Trophoblast cell (in vitro differentiated cells and primary cell): ENCODE data around the gene MELTF.

Experiments used
- DNase-seq, 2 donors: peaks; one replicate each; pipeline ENCODE4 v3.0.0-alpha.2; 2016
- H2AFZ ChIP-seq: 2 replicates; pipeline ENCODE4 v1.6.1; 2013; ENCODE audit warnings: low read length, moderate library complexity, mild to moderate bottlenecking; ENCODE audit not compliant: insufficient read depth, poor library complexity
- H2AK5ac ChIP-seq: 2 replicates; pipeline ENCODE4 v1.6.1; 2013; ENCODE audit warnings: mild to moderate bottlenecking, low read length
- H2BK120ac ChIP-seq: 2 replicates; pipeline ENCODE4 v1.6.1; 2013; ENCODE audit warnings: low read length, mild to moderate bottlenecking, moderate library complexity; ENCODE audit not compliant: insufficient read depth, poor library complexity
- H2BK12ac ChIP-seq: 2 replicates; pipeline ENCODE4 v1.6.1; 2013; ENCODE audit warnings: mild to moderate bottlenecking, low read length, moderate library complexity
- H2BK5ac ChIP-seq: 2 replicates; pipeline ENCODE4 v1.6.1; 2013; ENCODE audit warnings: low read length, low read depth, moderate library complexity, mild to moderate bottlenecking; ENCODE audit not compliant: poor library complexity
- H3K14ac ChIP-seq: 2 replicates; pipeline ENCODE4 v1.6.1; 2013; ENCODE audit warnings: mild to moderate bottlenecking, low read length
- H3K18ac ChIP-seq: 2 replicates; pipeline ENCODE4 v1.6.1; 2013; ENCODE audit warnings: mild to moderate bottlenecking, low read length
- H3K23ac ChIP-seq: 2 replicates; pipeline ENCODE4 v1.6.1; 2013; ENCODE audit warnings: low read length
- H3K27ac ChIP-seq: 2 replicates; pipeline ENCODE4 v1.5.1; 2013; ENCODE audit warnings: low read depth, mild to moderate bottlenecking, inconsistent platforms, low read length, moderate library complexity
- H3K27me3 ChIP-seq: 2 replicates; pipeline ENCODE4 v1.6.1; 2013; ENCODE audit warnings: inconsistent platforms, mild to moderate bottlenecking, low read length, moderate library complexity; ENCODE audit not compliant: insufficient read depth
- H3K36me3 ChIP-seq, 2 experiments: 1 replicate in 1 of 2; 2 replicates in 1 of 2; pipeline ENCODE4 v1.6.1; 2013; ENCODE audit warnings: low read length in 2 of 2, mild to moderate bottlenecking in 2 of 2, moderate library complexity in 1 of 2; ENCODE audit not compliant: insufficient read depth in 2 of 2, control insufficient read depth in 1 of 2
- H3K4ac ChIP-seq: 2 replicates; pipeline ENCODE4 v1.6.1; 2013; ENCODE audit warnings: low read depth, mild to moderate bottlenecking, low read length, moderate library complexity
- H3K4me1 ChIP-seq, 2 experiments: 1 replicate in 1 of 2; 2 replicates in 1 of 2; pipeline ENCODE4 v1.6.1; 2013; ENCODE audit warnings: low read length in 2 of 2, mild to moderate bottlenecking in 2 of 2, moderate library complexity in 1 of 2; ENCODE audit not compliant: insufficient read depth in 2 of 2, control insufficient read depth in 1 of 2
- H3K4me2 ChIP-seq: 2 replicates; pipeline ENCODE4 v1.6.1; 2013; ENCODE audit warnings: inconsistent platforms, mild to moderate bottlenecking, low read length, moderate library complexity
- H3K4me3 ChIP-seq: 2 replicates; pipeline ENCODE4 v1.5.1; 2013; ENCODE audit warnings: mild to moderate bottlenecking, low read depth, low read length, inconsistent platforms
- H3K79me1 ChIP-seq: one replicate; pipeline ENCODE4 v1.6.1; 2013; ENCODE audit warnings: low read length
- H3K79me2 ChIP-seq: 2 replicates; pipeline ENCODE4 v1.6.1; 2013; ENCODE audit warnings: low read length, mild to moderate bottlenecking; ENCODE audit not compliant: control insufficient read depth, insufficient read depth, poor library complexity
- H3K9ac ChIP-seq: 2 replicates; pipeline ENCODE4 v1.6.1; 2013; ENCODE audit warnings: mild to moderate bottlenecking, low read length
- H3K9me3 ChIP-seq: 2 replicates; pipeline ENCODE4 v1.6.1; 2013; ENCODE audit warnings: low read depth, mild to moderate bottlenecking, control low read depth, inconsistent platforms, low read length; ENCODE audit not compliant: insufficient read depth
- H4K12ac ChIP-seq: 2 replicates; pipeline ENCODE4 v1.6.1; 2013; ENCODE audit warnings: low read depth, mild to moderate bottlenecking, low read length, moderate library complexity
- H4K8ac ChIP-seq: 2 replicates; pipeline ENCODE4 v1.6.1; 2013; ENCODE audit warnings: low read depth, mild to moderate bottlenecking, low read length, moderate library complexity
- H4K91ac ChIP-seq: one replicate; pipeline ENCODE4 v1.6.1; 2013; ENCODE audit warnings: low read depth, mild to moderate bottlenecking, low read length, moderate library complexity
- WGBS: extraction: QIAGEN DNeasy Blood & Tissue Kit; methylation state at CpG from one replicate; pipeline ENCODE4 v1.1.7; 2013; ENCODE audit warnings: missing lambda C conversion rate; ENCODE audit not compliant: insufficient read length, insufficient coverage; ENCODE audit errors: extremely low coverage; 5-methylcytosine and 5-hydroxymethylcytosine counted together

The MELTF gene

DNA sequence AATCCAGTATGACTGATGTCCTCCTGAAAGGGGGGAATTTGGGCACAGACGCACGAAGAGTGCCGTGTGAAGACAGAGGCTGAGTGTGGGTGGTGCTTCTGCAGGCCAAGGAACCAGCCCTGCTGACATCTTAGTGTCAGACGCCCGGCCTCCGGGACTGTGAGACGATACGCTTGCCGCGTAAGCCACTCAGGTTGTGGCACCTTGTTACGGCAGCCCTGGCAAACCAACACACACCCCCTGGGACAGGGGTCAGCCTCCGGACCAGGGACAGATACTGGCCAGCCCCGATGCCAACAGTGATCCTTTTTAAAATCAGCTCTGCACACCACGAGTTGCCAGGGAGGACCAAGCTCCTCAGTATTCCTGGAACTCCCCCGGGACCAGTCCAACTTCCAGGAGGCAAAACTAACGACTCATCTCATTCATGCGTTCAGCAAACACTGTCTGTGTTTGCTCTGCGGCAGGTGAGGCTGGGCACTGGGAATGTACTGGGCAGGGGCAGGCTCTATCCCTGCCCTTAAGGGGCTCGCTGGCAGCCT lies 39.8 kb downstream of the MELTF start:
- Histone ChIP-seq H4K12ac (no peak overlapping the region), H2AFZ (no peak overlapping the region), H3K36me3 (no peaks in the 10 kb centered on the region), H3K23ac (no peak overlapping the region), H3K4me3 (no peak overlapping the region), H2BK5ac (no peak overlapping the region), H3K79me1 (no peaks in the 10 kb centered on the region), H3K79me2 (no peaks in the 10 kb centered on the region), H3K27me3 (no peaks in the 10 kb centered on the region), H2AK5ac (no peak overlapping the region), H2BK12ac (no peak overlapping the region), H3K4me2 (no peak overlapping the region), H3K27ac (no peak overlapping the region), H3K4me1 (no peaks in the 10 kb centered on the region), H2BK120ac (no peak overlapping the region), H3K18ac (no peak overlapping the region), H3K9ac (no peak overlapping the region), H3K4ac (no peak overlapping the region), H3K14ac (no peak overlapping the region), H4K8ac (no peak overlapping the region), H4K91ac (no peak overlapping the region), H3K9me3 (peaks cover under 1% of the 10 kb centered on the region)
- whole genome bisulfite sequencing = no CpG with 5 or more reads among the region's 19 CpGs
- no peak for DNase-seq

DNA sequence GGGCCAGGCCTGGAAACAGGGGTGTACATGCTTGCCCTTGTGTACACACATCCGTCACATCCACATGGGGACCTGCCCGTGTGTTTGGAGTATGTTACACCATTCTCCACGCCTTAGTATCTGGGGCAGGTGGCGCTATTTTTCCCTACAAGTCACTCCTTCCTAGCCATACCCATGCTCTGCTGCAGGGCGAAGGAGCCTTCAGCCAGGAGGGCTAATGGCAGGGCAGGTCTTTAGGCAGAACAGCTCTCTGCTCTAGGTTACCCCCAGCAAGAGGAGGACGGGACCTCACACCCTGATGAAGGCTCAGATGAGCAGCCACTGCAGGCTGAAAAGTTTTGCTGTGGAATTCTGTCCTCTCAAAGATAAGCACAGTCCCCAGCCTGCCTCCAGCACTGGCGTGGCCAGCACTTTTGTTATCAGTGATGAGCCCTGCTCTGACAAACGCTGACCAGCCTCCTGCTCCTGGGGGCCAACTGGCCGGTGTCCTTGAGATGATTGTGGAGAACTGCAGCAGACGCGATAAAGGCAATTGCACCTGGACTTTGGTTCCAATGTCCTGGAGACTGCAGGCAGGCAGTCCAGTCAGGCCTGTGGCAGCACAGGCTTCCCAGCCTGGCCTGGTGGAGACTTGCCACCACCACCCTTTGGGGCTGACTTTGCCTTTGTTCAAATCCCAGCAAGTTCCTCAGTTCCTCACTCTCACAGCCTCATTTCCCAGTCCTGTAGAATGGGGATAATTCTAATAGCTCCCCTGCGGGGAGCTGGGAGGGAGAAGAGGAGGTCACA lies 41.2 kb downstream of the MELTF start:
- Histone ChIP-seq H2AFZ (no peak overlapping the region), H3K14ac (no peak overlapping the region), H2BK12ac (no peak overlapping the region), H3K4me1 (no peaks in the 10 kb centered on the region), H3K79me2 (no peaks in the 10 kb centered on the region), H2BK120ac (no peak overlapping the region), H3K79me1 (no peaks in the 10 kb centered on the region), H3K9me3 (no peaks in the 10 kb centered on the region), H3K23ac (no peak overlapping the region), H3K4me3 (no peak overlapping the region), H4K12ac (no peak overlapping the region), H2AK5ac (no peak overlapping the region), H4K91ac (no peak overlapping the region), H3K27me3 (no peaks in the 10 kb centered on the region), H3K4ac (no peak overlapping the region), H3K36me3 (no peaks in the 10 kb centered on the region), H3K4me2 (no peak overlapping the region), H4K8ac (no peak overlapping the region), H3K9ac (no peak overlapping the region), H3K27ac (no peak overlapping the region), H2BK5ac (no peak overlapping the region), H3K18ac (no peak overlapping the region)
- peak; percentile 73 to 74 for DNase-seq
- WGBS = no CpG with 5 or more reads among the region's 12 CpGs

- H3K18ac ChIP-seq = no peak overlapping the region
- no peak overlapping the region for H4K8ac ChIP-seq
- H3K9ac ChIP-seq = no peak overlapping the region
- no peak overlapping the region for H2AFZ ChIP-seq
- no peak overlapping the region for H2BK5ac ChIP-seq
- no peak overlapping the region for H3K23ac ChIP-seq
- no peak overlapping the region for H4K12ac ChIP-seq
- no peak overlapping the region for H4K91ac ChIP-seq
- no peak overlapping the region for H3K4me2 ChIP-seq
- H3K4ac ChIP-seq = no peak overlapping the region
- no peaks in the 10 kb centered on the region for H3K36me3 ChIP-seq
- no peak overlapping the region for H3K4me3 ChIP-seq
- H3K27ac ChIP-seq = no peak overlapping the region
- no peaks in the 10 kb centered on the region for H3K79me1 ChIP-seq
- H3K4me1 ChIP-seq = no peaks in the 10 kb centered on the region
- no peaks in the 10 kb centered on the region for H3K27me3 ChIP-seq
- no peak overlapping the region for H3K14ac ChIP-seq
- no peak for DNase-seq
- no peaks in the 10 kb centered on the region for H3K9me3 ChIP-seq
- H2BK120ac ChIP-seq = no peak overlapping the region
- no peak overlapping the region for H2AK5ac ChIP-seq
- no CpG with 5 or more reads among the region's 10 CpGs for WGBS
- H2BK12ac ChIP-seq = no peak overlapping the region
- no peaks in the 10 kb centered on the region for H3K79me2 ChIP-seq
Measured at GRCh38 chr3:196987022-196987421, 42.6 kb downstream of the MELTF start.

GRCh38 chr3:196985954-196986885 lies 43.4 kb downstream of the MELTF start:
- H2BK120ac ChIP-seq = no peak overlapping the region
- H3K27me3 ChIP-seq = no peaks in the 10 kb centered on the region
- H4K12ac ChIP-seq = no peak overlapping the region
- H3K18ac ChIP-seq = no peak overlapping the region
- no peaks in the 10 kb centered on the region for H3K36me3 ChIP-seq
- H2AFZ ChIP-seq = no peak overlapping the region
- WGBS = no CpG with 5 or more reads among the region's 9 CpGs
- no peak overlapping the region for H2BK12ac ChIP-seq
- no peak overlapping the region for H3K14ac ChIP-seq
- H3K27ac ChIP-seq = no peak overlapping the region
- no peak overlapping the region for H3K4ac ChIP-seq
- no peak overlapping the region for H2BK5ac ChIP-seq
- no peaks in the 10 kb centered on the region for H3K9me3 ChIP-seq
- peak in 1 of 2 donors; percentile 24 for DNase-seq
- H3K79me1 ChIP-seq = no peaks in the 10 kb centered on the region
- no peak overlapping the region for H4K8ac ChIP-seq
- no peak overlapping the region for H2AK5ac ChIP-seq
- H3K4me1 ChIP-seq = no peaks in the 10 kb centered on the region
- no peak overlapping the region for H3K23ac ChIP-seq
- no peak overlapping the region for H3K4me3 ChIP-seq
- H3K4me2 ChIP-seq = no peak overlapping the region
- no peaks in the 10 kb centered on the region for H3K79me2 ChIP-seq
- H4K91ac ChIP-seq = no peak overlapping the region
- H3K9ac ChIP-seq = no peak overlapping the region
